ENCODE measurements around the gene EFHC1.

EFHC1 gene

GRCh38 chr6:52503323-52503747 is 83.2 kb downstream of the EFHC1 start:
- DNase-seq (ENCODE audit: low read depth), result no peak

- no peak for DNase-seq (ENCODE audit: low read depth)
Observed at GRCh38 chr6:52503851-52504781, 84.0 kb downstream of the EFHC1 start.

GRCh38 chr6:52504782-52505136 is 84.6 kb downstream of the EFHC1 start:
- DNase-seq (ENCODE audit: low read depth), result no peak

GRCh38 chr6:52505726-52506409 is 85.7 kb downstream of the EFHC1 start:
- no peak for DNase-seq (ENCODE audit: low read depth)

DNA sequence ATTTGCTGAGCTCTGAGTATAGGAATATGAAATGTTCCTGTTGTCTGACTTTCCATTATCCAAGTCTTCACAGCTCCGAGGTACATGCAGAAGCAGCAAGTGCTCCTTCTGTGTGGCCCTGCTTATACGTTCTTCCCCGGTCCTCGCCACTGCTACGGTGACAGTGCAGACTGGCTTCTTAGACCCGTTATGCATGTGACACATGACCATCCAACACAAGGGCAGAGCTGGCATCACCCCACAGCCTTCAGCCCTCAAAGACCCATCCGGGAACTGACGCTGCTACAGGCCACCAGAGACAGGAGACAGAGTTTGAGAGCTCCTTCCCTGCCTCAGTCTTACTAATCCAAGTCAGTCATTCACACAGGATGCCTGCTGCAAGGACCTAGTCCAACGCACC is 86.3 kb downstream of the EFHC1 start:
- no peak for DNase-seq (ENCODE audit: low read depth)

- DNase-seq (ENCODE audit: low read depth), result no peak
Observed at GRCh38 chr6:52507557-52508260, 87.6 kb downstream of the EFHC1 start.

DNA sequence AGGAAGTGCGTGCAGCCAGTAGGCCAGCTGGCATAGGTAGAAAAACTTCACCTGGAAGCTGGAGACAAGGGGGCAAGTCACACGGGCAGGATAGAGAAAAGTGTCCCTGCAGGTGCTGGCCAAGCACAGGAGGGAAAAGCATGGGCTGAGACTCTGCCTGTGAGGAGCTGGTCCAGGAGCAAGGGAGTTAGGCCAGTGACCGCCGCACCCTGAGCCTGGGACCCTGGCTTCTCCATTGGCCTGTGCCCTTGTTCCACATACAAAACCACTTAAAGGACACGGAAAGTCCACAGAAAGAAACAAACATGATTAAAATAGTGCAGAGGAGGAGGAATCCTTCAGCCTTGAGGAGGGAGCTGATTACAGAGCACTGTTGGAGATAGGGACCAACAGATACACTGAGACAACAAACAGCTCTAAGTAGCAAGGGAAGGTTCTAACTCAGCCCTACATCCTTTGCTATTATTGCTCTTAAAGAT is 88.2 kb downstream of the EFHC1 start:
- no peak for DNase-seq (ENCODE audit: low read depth)

DNA sequence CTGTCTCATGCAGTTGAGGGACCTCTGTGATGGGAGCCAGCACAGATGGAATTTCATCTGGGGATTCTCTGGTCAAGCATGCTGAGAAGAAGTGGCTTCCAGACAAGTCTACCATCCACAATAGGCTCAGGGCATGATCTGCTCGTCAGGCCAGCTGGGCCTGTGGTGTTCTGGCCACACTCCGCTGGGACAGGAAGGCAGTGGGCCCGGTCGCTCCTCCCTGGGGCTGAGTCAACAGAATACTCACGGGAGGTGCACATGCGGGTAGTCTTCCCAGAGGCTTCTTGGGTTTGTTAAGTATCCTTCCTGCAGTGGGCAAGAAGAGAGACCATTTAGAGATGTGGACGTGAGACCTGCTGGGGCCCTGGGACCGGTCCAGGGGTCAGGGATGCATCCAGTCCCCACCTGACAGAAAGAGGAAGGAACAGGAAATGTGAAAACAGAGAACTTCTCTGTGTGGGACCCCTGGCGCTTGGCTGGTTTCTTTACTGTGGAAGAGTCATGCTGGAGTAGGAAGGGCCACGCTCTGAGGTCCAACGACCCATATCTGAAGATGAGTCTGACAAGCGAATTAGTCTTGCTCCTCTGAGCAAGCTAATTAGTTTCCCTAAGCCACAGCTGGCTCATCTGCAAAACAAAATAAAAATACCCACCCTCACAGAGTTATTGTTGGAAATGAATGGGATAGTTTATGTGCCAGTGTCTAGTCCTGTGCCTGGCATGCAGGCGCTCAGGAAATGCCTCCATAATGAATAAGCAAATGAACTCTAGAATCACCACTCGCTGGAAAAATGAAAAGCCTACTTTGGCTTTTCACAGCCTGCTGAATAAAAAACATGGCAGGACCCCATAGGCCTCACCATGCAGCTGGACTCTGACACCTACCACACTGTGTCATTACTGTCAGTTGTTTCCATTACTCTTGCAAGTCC is 89.4 kb downstream of the EFHC1 start:
- DNase-seq (ENCODE audit: low read depth), result no peak

- DNase-seq (ENCODE audit: low read depth), result no peak
Observed at GRCh38 chr6:52510213-52510562, 90.0 kb downstream of the EFHC1 start.

DNA sequence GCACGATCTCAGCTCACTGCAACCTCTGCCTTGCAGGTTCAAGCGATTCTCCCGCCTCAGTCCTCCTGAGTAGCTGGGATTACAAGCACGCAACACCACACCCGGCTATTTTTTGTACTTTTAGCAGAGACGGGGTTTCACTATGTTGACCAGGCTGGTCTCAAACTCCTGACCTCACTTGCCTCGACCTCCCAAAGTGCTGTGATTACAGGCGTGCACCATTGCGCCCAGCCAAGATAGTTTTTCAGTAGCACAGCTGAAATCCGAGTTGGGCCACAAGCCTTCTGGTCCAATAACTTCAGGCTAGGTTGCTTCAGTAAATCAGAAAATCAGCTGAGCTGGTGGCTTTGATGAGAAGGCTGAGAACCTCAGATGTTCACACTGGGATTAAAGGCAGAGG is 91.0 kb downstream of the EFHC1 start:
- no peak for DNase-seq (ENCODE audit: low read depth)

- DNase-seq (ENCODE audit: low read depth), result no peak
Observed at GRCh38 chr6:52511572-52512151, 91.5 kb downstream of the EFHC1 start.

- DNase-seq (ENCODE audit: low read depth), result no peak
Observed at GRCh38 chr6:52512199-52512598, 92.1 kb downstream of the EFHC1 start.

DNA sequence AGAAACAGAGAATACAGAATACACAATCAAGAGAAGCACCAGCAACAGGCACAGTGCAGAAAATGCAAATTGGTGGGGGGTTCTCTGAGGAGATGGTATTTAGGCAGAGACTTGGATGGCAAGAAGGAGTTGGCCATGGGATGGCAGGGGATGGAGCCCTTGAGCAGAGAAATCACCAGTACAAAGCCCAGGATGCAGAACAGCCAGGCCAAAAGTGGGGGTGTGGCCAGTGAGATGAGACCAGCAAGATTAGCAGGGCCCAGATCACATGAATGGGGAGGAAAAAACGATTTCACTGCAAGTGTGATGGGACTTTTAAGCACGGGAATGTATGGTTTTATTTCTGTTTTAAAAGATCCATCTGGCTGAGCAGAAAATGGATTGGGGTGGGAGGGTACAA is 93.3 kb downstream of the EFHC1 start:
- DNase-seq (ENCODE audit: low read depth), result no peak

GRCh38 chr6:52513896-52514295 is 93.8 kb downstream of the EFHC1 start:
- DNase-seq (ENCODE audit: low read depth), result no peak

DNA sequence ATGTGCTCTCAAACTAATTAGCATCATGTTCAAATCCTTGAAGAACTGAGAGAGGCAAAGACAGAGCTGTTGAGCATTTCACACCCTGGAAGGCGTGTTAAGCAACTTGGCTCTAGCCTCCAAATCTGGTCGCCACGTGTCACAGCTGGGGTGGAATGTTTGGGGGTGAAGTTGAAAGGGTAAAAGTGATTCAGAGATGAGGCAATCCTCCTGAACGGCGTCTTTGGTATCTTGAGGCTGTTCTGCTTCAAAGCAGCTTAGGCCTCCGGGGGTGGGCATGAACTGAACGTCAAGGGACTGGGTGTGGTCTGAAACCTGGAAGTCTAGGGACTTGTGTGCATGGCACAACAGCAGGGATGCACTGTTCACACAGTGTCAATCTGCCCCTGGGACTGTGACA is 94.4 kb downstream of the EFHC1 start:
- DNase-seq (ENCODE audit: low read depth), result no peak

- DNase-seq (ENCODE audit: low read depth), result no peak
Observed at GRCh38 chr6:52515219-52515960, 95.2 kb downstream of the EFHC1 start.

DNA sequence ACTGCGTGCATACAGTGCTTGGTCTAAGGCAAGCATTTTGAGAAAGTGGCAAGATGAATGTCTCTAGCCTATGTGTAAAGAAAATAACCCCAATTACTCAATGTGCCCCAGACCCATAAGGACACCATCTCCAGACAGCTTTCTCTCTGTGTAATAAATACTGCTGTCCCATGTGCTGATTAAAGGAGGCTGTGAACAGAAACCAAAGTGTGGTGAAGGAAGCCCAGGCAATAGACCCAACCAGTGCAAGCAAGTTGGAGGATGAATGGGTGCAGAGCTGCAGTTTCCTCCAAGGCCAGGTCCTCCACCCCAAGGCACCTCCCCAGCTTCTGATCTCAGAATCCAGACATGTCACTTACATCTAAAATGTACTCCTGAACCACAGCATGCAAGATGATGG is 96.1 kb downstream of the EFHC1 start:
- DNase-seq (ENCODE audit: low read depth), result no peak

GRCh38 chr6:52516943-52517342 is 96.8 kb downstream of the EFHC1 start:
- no peak for DNase-seq (ENCODE audit: low read depth)

GRCh38 chr6:52517502-52518278 is 97.5 kb downstream of the EFHC1 start:
- DNase-seq (ENCODE audit: low read depth), result no peak

Data from stimulated activated CD8-positive, alpha-beta memory T cell treated with anti-CD3 and anti-CD28 coated beads, Interleukin-12 subunit alpha, Interleukin-12 subunit beta, amount 100 ng/mL, for 4 hours (primary cell).